ENCODE results near the gene IL1RAPL2.
"Not testable (repeated sequence)": the region's sequence is repeated elsewhere in the genome, so short reads cannot be mapped to it uniquely, and the experiment has no call there.

Gene IL1RAPL2

DNA sequence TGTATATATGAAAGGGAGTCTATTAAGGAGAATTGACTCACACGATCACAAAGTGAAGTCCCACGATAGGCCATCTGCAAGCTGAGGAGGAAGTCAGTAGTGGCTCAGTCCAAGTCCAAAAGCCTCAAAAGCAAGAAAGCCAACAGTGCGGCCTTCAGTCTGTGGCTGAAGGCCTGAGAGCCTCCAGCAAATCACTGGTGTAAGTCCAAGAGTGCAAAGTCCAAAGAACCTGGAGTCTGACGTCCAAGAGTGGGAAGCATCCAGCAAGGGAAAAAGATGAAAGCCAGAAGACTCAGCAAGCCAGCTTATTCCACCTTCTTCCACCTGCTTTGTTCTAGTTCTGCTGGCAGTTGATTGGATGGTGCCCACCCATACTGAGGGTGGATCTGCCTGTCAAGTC, 104.1 kb downstream of the IL1RAPL2 start:
- DNase-seq (ENCODE audit: low spot score), result no peak

- DNase-seq (ENCODE audit: low spot score), result not testable (repeated sequence)
Measured at GRCh38 chrX:104677517-104677916, 111.5 kb downstream of the IL1RAPL2 start.

GRCh38 chrX:104679175-104679574, 113.2 kb downstream of the IL1RAPL2 start:
- no peak for DNase-seq (ENCODE audit: low spot score)

- DNase-seq (ENCODE audit: low spot score), result no peak
Measured at GRCh38 chrX:104681214-104681613, 115.2 kb downstream of the IL1RAPL2 start.

DNA sequence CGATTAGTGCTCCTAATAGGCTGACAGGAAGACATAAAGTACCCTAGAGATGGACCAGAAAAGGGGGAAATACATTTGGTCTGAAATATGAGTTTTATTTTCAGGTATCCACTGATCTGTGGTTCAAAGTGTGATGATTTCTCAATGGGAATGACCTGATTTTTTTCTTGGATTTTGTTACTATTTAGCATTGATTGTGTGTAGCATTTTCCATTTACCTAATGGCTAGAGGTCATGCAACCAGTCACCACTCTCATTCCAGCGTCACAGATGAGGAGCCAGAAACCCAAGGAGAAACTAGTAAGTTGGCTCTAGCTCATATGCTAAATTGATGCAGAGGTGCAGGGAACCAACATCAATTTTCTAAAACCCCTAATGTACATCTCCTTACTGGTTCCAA, 118.1 kb downstream of the IL1RAPL2 start:
- no peak for DNase-seq (ENCODE audit: low spot score)

GRCh38 chrX:104695593-104695992, 129.6 kb downstream of the IL1RAPL2 start:
- DNase-seq (ENCODE audit: low spot score), result no peak

DNA sequence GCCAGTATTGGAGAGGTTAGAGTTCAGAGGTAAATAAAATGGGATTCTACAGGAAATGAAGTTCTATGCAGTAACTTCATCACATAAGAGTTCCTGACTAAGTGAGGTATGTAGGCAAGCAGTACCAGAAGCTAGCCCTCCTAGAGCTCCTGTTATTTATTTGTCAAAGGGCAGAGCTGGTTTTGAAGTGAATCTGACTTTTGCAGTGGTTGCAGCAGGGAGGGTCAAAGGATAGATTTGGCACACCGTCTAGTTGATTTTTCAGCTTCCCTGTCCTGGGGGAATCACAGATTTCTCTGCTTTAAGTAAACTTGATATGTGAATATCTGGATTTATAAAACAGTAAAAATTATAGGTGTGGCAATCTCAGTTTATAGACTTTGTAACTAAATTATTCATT, 130.7 kb downstream of the IL1RAPL2 start:
- DNase-seq (ENCODE audit: low spot score), result no peak

- DNase-seq (ENCODE audit: low spot score), result no peak
Measured at GRCh38 chrX:104697294-104697693, 131.3 kb downstream of the IL1RAPL2 start.

GRCh38 chrX:104707042-104707441, 141.0 kb downstream of the IL1RAPL2 start:
- DNase-seq (ENCODE audit: low spot score), result no peak

GRCh38 chrX:104707572-104707971, 141.6 kb downstream of the IL1RAPL2 start:
- no peak for DNase-seq (ENCODE audit: low spot score)

- no peak for DNase-seq (ENCODE audit: low spot score)
Measured at GRCh38 chrX:104712515-104712914, 146.5 kb downstream of the IL1RAPL2 start.

GRCh38 chrX:104721854-104722253, 155.9 kb downstream of the IL1RAPL2 start:
- DNase-seq (ENCODE audit: low spot score), result no peak

DNA sequence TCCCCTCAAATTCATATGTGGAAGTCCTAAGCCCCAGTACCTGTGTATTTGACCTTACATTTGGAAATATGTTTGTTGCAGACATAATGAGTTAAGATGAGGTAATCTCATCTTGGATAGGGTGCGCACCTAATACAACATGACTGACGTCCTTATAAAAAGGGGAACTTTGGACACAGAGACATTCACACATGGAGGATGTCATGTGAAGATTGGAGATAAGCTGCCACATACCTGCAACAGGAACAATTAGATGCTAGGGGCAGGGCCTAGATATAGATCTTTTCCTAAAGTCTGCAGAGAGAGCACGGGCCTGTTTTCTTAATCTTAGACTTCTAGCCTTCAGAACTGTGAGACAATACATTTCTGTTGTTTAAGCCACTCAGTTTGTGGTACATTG, 162.5 kb downstream of the IL1RAPL2 start:
- DNase-seq (ENCODE audit: low spot score), result no peak

DNA sequence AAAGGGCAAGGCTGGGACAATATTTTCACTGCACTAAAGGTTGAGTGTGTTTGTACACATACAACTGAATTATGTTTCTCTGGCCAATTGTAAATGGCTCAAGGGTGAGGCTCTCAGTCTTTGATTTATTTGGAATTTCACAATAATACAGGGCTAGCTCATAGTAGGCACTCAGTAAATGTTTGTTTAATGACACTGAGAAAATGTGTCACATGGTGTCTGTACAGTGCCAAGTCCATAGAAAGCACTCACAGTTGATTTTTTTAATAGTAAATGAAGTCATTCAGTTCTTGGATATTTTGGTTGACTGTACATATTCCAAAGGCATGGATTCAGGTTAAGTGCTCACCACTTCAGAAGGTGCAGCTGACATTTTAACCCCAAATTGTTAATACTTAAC, 176.4 kb downstream of the IL1RAPL2 start:
- DNase-seq (ENCODE audit: low spot score), result no peak

DNA sequence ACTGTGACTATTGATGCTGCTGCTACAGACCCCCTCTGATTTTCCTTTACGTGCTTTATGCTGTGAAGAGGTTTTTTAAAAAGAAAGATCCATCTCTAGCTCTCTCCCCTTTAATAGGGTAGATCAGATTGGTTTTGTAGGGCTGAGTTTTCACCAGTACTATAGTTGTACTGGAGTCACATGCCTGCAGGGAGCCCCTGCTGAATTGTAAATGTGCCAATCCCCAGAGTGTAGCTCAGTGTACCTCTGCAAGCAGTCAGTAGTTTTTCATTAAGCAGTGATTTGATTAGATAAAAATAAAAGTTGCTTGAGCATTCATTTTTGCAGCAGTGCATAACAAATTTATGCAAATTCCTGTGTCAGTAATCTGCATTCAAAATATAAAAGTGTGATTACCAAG, 179.2 kb downstream of the IL1RAPL2 start:
- DNase-seq (ENCODE audit: low spot score), result no peak

DNA sequence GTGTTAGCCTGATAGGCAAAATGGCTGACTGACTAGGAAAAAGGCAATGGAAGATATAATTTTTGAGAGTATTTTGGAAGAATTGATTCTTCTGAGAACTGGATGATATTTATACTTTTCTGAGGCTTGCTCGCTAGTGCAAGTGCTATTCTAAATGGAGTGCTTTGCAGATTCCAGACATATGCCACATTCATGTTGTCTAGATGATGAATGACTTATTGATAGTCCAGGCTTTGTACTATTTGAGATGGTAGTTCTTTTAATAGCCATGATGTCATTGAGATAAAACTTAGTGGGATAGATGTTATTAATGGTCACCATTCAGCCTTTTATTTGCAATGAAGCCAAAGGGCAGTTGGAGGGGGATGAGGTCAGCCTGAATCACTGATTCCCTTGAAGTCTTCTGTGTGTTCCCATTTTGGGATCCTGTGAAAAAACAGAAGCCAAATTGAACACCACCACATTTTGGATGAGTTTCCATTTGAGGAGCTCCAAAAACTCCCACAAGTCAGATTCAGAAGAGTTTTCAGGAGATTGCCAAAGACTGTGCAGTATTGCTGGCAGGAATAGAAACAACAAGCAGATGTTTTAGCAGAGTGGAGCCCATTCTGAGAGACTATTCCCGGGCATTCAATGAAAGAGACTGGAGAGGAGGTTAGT, 184.1 kb downstream of the IL1RAPL2 start:
- DNase-seq (ENCODE audit: low spot score), result no peak

DNA sequence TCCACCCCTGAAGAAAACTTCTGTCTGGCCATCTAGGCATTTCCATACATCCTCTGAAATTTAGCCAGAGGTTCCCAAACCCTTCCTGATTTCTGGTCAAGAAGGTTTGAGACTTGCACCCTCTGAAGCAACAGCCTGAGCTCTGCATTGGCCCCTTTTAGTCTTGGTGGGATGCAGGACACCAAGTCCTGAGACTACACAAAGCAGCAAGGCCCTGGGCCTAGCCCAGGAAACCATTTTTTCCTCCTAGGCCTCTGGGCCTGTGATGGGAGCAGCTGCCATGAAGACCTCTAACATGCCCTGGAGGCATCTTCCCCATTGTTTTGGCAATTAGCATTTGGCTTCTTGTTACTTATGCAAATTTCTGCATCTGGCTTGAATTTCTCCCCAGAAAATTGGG, 196.6 kb downstream of the IL1RAPL2 start:
- no peak for DNase-seq (ENCODE audit: low spot score)

DNA sequence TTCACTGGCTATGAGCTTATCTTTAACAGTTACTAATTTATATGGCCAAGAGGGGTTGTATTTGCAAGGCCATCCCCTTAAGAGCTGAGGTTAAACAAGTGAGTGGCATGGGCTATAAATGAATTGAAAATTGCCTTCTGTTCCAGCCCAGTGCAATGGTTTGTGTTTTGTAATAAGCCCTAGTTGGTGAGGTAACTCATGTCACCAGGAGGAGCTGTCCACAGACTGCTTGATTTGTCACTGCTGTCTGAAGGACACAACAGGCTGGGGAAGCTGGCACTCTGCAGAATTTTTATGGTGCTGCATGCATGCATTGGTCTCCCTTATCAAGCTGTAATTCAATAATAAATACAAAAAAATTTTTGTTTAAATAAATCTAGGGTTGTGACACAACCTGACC, 223.8 kb downstream of the IL1RAPL2 start:
- DNase-seq (ENCODE audit: low spot score), result no peak

DNA sequence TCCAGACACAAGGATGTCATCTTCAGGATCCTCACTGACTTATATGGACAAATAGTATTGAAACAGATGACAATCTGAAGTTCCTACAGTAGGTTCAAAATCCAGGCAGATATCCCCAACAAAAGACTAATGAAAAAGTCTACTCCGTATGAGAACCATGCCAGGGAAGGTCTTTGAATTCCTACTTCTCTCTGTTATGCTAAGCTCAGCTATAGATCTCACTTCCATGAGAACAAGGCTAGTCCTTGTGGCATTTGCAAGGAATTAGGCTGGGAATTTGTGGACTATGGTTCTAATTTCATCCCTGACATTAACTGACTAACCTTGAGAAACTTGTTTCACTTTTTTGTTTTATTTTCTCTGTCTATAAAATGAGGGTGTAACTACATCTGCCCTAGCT, 229.8 kb downstream of the IL1RAPL2 start:
- no peak for DNase-seq (ENCODE audit: low spot score)

DNA sequence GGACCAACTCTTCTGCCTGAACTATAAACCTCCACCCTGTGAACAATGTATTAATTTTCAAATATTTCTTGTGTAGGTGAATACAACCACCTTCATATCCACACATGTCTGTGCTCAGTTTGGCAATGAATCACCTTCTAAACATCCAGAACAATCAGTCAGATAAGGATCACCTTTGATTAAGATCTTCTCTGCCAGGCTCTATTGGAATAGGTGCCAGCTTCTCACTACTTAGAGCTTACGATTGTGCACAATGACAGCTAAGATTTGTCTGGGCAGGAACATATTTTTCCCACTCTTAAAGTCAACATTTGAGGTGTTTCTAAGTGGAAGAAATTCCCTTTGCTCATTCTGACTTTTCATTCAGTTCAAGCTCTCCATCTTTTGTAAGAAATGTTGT, 237.2 kb downstream of the IL1RAPL2 start:
- DNase-seq (ENCODE audit: low spot score), result no peak

DNA sequence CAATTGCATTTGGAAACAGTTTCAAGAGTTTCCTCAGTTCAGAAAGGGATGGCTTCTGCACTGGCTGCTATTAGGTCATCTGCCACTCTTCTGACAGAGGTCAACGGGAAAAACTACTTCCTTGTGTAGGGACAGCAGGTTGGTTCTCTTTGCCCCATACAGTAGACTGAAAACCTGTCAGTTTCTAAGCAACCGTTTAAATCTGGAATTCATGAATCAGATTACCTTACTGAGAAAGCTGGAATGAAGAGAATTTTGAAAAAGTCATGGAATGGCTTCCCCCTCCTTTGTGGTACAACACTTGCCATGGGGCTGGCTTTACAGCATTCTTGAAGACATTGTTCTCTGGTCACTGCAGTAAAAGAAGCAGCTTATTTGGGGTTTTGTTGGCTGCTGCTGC, 240.3 kb downstream of the IL1RAPL2 start:
- no peak for DNase-seq (ENCODE audit: low spot score)

DNA sequence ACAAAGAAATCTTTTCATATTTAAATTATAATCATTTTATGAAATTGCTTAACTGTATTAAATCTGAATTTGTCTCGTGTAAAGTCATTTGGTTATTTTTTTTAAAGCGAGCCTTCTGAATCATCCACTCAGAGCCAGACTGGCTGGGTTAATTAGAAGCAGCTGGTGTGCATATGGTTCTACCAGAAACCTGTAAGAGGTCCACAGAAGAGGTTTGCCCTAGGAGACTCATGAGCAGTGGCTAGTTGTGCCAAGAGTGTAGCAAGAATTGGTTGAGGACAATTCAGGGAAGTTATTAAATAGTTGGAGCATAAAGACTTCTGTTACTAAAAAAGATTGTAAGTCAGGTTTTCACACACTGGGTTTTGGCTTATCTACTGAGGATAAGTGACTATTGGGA, 267.4 kb downstream of the IL1RAPL2 start:
- DNase-seq (ENCODE audit: low spot score), result no peak

DNA sequence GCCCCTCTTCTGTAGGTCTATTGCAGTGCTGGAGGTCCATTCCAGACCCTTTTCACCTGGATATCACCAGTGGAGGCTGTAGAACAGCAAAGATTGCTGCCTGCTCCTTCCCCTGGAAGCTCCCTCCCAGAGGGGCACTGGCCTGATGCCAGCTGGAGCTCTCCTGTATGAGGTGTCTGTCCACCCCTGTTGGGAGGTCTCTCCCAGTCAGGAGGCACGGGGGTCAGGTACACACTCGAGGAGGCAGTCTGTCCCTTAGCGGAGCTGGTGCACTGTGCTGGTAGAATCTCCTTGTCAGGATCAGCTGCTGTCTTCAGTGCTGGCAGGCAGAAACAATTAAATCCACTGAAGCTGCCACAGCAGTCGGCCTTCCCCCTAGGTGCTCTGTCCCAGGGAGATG, 276.6 kb downstream of the IL1RAPL2 start:
- no peak for DNase-seq (ENCODE audit: low spot score)

DNA sequence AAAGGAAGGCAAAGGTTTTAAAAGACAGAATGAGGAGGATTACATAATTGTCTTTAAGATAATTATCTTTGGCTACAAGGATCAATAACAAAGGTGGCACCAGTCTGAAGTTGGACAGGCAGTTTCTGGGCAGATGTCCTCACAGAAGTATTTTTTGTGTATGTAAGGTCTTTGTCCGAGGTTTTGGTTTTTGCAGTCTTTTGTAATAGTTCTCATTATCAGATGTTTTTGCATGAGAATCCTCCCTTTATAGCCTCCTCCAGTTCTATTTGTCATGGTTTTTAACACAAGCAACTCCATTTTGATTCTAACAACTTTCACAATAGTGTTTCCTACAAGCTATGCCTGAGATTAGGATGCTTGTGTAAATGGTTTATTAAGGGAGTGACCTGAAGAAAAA, 286.2 kb downstream of the IL1RAPL2 start:
- no peak for DNase-seq (ENCODE audit: low spot score)

DNA sequence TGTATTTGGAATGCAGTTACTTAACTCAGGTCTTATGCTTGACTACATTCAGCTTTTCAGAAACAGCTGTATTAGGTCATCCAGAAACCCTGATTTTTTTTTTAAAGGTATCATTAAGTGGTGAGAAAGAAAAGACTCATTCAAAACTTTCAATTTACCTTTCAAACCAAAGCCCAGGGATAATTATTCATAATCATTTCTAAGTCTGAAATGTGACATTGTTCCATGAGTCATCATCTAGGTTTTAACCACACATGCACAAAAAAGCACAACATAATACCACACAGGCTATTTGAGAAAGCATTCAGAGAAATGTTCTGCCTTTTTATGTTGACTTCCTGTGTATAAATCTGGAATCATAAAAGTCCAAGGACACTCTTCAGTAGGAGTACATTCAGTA, 288.2 kb downstream of the IL1RAPL2 start:
- no peak for DNase-seq (ENCODE audit: low spot score)

Data from globus pallidus (tissue), 1 donor.